Mononuclear cell (primary cell): ENCODE data around the gene CLDN10. TPM values are rescaled to one million over a fixed set of nuclear protein-coding genes. Genes with fewer than 3 reads are reported as not detected.
"Not testable (repeated sequence)": the region's sequence is repeated elsewhere in the genome, so short reads cannot be mapped to it uniquely, and the experiment has no call there.

ENCODE experiments used
- H3K27me3 ChIP-seq: 2 replicates; pipeline ENCODE4 v1.6.0; 2011; ENCODE audit warnings: low read length, control low read depth; ENCODE audit not compliant: insufficient read depth
- H3K4me1 ChIP-seq: 2 replicates; pipeline ENCODE4 v1.5.1; 2011; ENCODE audit warnings: mild to moderate bottlenecking, low read length, control low read depth; ENCODE audit not compliant: insufficient read depth
- H3K4me3 ChIP-seq: 2 replicates; pipeline ENCODE4 v1.5.1; 2011; ENCODE audit warnings: mild to moderate bottlenecking, low read length, moderate library complexity
- H3K9me3 ChIP-seq: 2 replicates; pipeline ENCODE4 v1.5.1; 2011; ENCODE audit warnings: low read depth, mild to moderate bottlenecking, control low read depth, low read length
- total RNA-seq: library from RNA; depleted of rRNA; stranded (reverse); fragments of >200 nt; gene quantifications from one replicate; pipeline ENCODE4 v1.2.3, GENCODE V29; 2012

CLDN10 gene
- total RNA-seq, 1 donor: not detected

- Histone ChIP-seq H3K4me3 (no peak overlapping the region), H3K4me1 (peaks cover 7% of the 10 kb centered on the region), H3K27me3 (no peaks in the 10 kb centered on the region), H3K9me3 (no peaks in the 10 kb centered on the region)
Measured at GRCh38 chr13:95560387-95560786, 7.9 kb downstream of the CLDN10 start.

- Histone ChIP-seq H3K4me3 (no peak overlapping the region), H3K27me3 (no peaks in the 10 kb centered on the region), H3K4me1 (peaks cover 7% of the 10 kb centered on the region), H3K9me3 (no peaks in the 10 kb centered on the region)
Measured at GRCh38 chr13:95564091-95564490, 11.6 kb downstream of the CLDN10 start.

GRCh38 chr13:95564733-95565291, 12.3 kb downstream of the CLDN10 start:
- Histone ChIP-seq H3K27me3 (no peaks in the 10 kb centered on the region), H3K4me3 (no peak overlapping the region), H3K4me1 (peaks cover 7% of the 10 kb centered on the region), H3K9me3 (no peaks in the 10 kb centered on the region)

- H3K27me3 ChIP-seq, H3K9me3 ChIP-seq, H3K4me3 ChIP-seq, H3K4me1 ChIP-seq: not testable (repeated sequence)
Measured at GRCh38 chr13:95565758-95566157, 13.2 kb downstream of the CLDN10 start.

GRCh38 chr13:95568131-95568530, 15.6 kb downstream of the CLDN10 start:
- H3K27me3 ChIP-seq: no peaks in the 10 kb centered on the region
- peaks cover 7% of the 10 kb centered on the region for H3K4me1 ChIP-seq
- H3K4me3 ChIP-seq: no peak overlapping the region
- no peaks in the 10 kb centered on the region for H3K9me3 ChIP-seq

GRCh38 chr13:95570016-95570415, 17.5 kb downstream of the CLDN10 start:
- H3K27me3 ChIP-seq: no peaks in the 10 kb centered on the region

GRCh38 chr13:95571941-95572340, 19.4 kb downstream of the CLDN10 start:
- no peaks in the 10 kb centered on the region for H3K27me3 ChIP-seq
- H3K4me1 ChIP-seq: no peaks in the 10 kb centered on the region
- H3K9me3 ChIP-seq: no peaks in the 10 kb centered on the region

More at GRCh38 chr13:95570016-95570415, 17.5 kb downstream of the CLDN10 start:
- Histone ChIP-seq H3K4me1 (no peaks in the 10 kb centered on the region), H3K9me3 (no peaks in the 10 kb centered on the region), H3K4me3 (no peak overlapping the region)

GRCh38 chr13:95573221-95573620, 20.7 kb downstream of the CLDN10 start:
- Histone ChIP-seq H3K9me3 (no peaks in the 10 kb centered on the region), H3K4me1 (no peaks in the 10 kb centered on the region), H3K4me3 (no peak overlapping the region), H3K27me3 (no peaks in the 10 kb centered on the region)

More at GRCh38 chr13:95571941-95572340, 19.4 kb downstream of the CLDN10 start:
- no peak overlapping the region for H3K4me3 ChIP-seq

GRCh38 chr13:95579303-95579702, 26.8 kb downstream of the CLDN10 start:
- Histone ChIP-seq H3K27me3 (no peaks in the 10 kb centered on the region), H3K4me3 (no peak overlapping the region), H3K9me3 (no peaks in the 10 kb centered on the region), H3K4me1 (no peaks in the 10 kb centered on the region)

GRCh38 chr13:95585867-95586266, 33.3 kb downstream of the CLDN10 start:
- no peak overlapping the region for H3K4me3 ChIP-seq
- H3K4me1 ChIP-seq: no peaks in the 10 kb centered on the region
- no peaks in the 10 kb centered on the region for H3K27me3 ChIP-seq
- H3K9me3 ChIP-seq: no peaks in the 10 kb centered on the region

- H3K9me3 ChIP-seq: no peaks in the 10 kb centered on the region
- no peaks in the 10 kb centered on the region for H3K4me1 ChIP-seq
- H3K27me3 ChIP-seq: no peaks in the 10 kb centered on the region
- no peak overlapping the region for H3K4me3 ChIP-seq
Measured at GRCh38 chr13:95588134-95588533, 35.6 kb downstream of the CLDN10 start.

GRCh38 chr13:95588721-95589120, 36.2 kb downstream of the CLDN10 start:
- no peak overlapping the region for H3K4me3 ChIP-seq
- no peaks in the 10 kb centered on the region for H3K4me1 ChIP-seq
- no peaks in the 10 kb centered on the region for H3K27me3 ChIP-seq
- no peaks in the 10 kb centered on the region for H3K9me3 ChIP-seq

GRCh38 chr13:95593462-95593861, 40.9 kb downstream of the CLDN10 start:
- no peaks in the 10 kb centered on the region for H3K9me3 ChIP-seq

GRCh38 chr13:95596701-95597100, 44.2 kb downstream of the CLDN10 start:
- Histone ChIP-seq H3K27me3 (no peaks in the 10 kb centered on the region), H3K4me1 (no peaks in the 10 kb centered on the region), H3K4me3 (no peak overlapping the region), H3K9me3 (no peaks in the 10 kb centered on the region)

More at GRCh38 chr13:95593462-95593861, 40.9 kb downstream of the CLDN10 start:
- no peaks in the 10 kb centered on the region for H3K4me1 ChIP-seq
- H3K4me3 ChIP-seq: no peak overlapping the region
- no peaks in the 10 kb centered on the region for H3K27me3 ChIP-seq

GRCh38 chr13:95601216-95601615, 48.7 kb downstream of the CLDN10 start:
- Histone ChIP-seq H3K9me3 (no peaks in the 10 kb centered on the region), H3K4me3 (no peak overlapping the region), H3K27me3 (no peaks in the 10 kb centered on the region), H3K4me1 (no peaks in the 10 kb centered on the region)

GRCh38 chr13:95601906-95602305, 49.4 kb downstream of the CLDN10 start:
- Histone ChIP-seq H3K4me3 (no peak overlapping the region), H3K4me1 (no peaks in the 10 kb centered on the region), H3K9me3 (no peaks in the 10 kb centered on the region), H3K27me3 (no peaks in the 10 kb centered on the region)
